Measurements from ENCODE around the gene SLIT3.

SLIT3 gene

GRCh38 chr5:169064093-169064492 lies 236.8 kb downstream of the SLIT3 start:
- no peak for DNase-seq

DNA sequence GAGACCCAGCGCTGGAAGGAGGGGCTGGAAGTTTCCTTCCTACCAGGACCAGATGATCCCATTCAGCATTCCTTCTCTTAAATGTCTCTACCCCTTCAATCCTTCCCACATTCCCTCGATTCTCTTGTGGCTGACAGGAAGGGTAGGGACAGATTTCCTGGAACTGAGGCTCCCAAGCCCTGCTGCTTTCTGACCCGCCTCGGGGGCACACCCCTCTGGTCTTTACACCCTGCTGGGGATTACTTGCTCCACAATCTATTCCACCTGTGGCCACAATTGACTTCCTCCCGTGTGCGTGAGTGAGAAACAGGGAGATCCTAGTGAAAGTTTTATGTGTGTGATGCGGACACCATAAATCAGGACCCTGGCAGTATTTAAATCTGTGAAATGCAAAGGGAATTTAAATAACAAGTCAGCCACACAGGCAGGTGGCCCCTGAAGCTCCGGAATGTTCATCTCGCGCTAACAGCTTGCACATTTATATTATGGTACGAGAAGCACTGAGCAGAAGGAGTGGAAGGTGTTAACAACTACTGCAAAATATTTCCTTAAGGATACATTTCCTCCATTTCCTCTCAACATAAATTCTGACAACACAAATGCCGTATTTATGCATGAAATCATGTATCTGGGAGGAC lies 237.5 kb downstream of the SLIT3 start:
- no peak for DNase-seq

GRCh38 chr5:169062690-169063089 lies 238.2 kb downstream of the SLIT3 start:
- DNase-seq = no peak

DNA sequence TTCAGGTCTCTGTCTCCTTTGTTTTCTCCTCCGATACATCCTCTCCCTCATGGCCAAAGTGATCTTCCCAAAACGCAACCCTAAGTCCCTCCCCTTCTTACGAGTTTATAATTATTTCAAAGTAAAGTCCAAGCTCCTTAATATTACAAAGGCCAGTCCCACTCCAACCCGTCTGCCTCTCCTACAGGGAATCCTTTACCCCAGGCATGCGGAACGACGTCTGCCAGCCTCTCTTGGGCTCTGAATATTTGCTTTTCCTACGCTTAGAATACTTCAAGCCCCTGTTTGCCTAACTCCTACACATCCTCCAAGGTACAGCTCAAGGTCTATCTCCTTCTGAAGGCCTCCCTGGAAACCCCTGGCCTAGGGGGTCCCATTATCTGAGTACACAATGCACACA lies 246.4 kb downstream of the SLIT3 start:
- no peak for DNase-seq

DNA sequence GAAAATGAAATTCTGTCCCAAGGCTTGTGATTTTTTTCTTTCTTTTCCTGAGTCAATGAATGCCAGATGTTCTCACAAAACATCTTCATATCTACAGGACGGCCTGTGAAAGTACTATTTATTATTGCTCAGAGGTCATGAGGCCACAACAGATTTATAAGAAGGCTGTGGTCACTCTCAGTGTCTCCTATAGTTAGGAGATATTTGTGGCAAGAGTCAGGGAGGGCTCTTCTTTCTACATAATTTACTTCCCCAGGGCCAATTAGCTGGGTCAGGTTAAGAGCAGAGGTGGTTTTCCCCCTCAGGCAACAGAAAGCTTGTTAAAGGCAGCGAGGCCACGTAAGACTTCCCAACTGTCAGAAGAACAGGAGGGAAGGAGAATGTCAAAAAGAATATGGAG lies 248.7 kb downstream of the SLIT3 start:
- no peak for DNase-seq

GRCh38 chr5:169051351-169051750 lies 249.6 kb downstream of the SLIT3 start:
- DNase-seq = no peak

DNA sequence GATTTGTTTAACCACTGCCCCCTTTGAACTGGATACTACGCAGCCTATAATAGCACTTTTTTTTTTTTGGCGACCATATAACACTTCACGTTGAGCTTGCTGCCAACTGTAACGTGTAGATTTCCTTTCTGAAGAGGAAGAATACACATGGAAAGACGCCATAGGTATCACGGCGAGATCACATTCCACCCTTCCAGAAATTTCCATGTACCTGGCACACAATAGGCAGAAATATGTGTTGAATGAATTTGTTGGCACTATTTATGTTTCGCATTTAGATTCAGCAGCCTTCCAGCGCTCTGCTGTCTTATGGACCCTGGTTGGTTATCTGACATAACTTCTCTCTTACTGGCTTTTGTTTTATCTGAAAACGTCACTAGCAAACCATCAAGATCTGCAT lies 250.3 kb downstream of the SLIT3 start:
- no peak for DNase-seq

GRCh38 chr5:169050146-169050571 lies 250.8 kb downstream of the SLIT3 start:
- no peak for DNase-seq

DNA sequence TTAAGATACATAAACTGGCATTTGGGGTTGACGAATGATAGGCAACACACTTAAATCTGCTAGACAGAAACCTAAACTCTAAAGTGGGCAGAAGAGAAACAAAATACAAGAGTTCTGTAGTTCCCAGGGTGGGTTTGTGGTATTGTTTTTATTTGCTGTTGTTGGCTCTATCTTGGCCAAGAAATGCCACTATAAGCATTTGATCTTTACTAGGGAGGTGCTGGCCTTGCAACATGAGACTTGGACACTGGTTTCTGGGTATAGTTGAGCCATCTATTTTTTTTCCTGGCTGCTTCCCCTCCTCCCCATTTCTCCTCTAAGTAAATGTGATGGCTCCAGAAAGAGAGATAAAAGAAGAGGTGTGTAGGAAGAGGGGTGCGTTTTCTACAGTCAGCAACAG lies 251.2 kb downstream of the SLIT3 start:
- DNase-seq = no peak

DNA sequence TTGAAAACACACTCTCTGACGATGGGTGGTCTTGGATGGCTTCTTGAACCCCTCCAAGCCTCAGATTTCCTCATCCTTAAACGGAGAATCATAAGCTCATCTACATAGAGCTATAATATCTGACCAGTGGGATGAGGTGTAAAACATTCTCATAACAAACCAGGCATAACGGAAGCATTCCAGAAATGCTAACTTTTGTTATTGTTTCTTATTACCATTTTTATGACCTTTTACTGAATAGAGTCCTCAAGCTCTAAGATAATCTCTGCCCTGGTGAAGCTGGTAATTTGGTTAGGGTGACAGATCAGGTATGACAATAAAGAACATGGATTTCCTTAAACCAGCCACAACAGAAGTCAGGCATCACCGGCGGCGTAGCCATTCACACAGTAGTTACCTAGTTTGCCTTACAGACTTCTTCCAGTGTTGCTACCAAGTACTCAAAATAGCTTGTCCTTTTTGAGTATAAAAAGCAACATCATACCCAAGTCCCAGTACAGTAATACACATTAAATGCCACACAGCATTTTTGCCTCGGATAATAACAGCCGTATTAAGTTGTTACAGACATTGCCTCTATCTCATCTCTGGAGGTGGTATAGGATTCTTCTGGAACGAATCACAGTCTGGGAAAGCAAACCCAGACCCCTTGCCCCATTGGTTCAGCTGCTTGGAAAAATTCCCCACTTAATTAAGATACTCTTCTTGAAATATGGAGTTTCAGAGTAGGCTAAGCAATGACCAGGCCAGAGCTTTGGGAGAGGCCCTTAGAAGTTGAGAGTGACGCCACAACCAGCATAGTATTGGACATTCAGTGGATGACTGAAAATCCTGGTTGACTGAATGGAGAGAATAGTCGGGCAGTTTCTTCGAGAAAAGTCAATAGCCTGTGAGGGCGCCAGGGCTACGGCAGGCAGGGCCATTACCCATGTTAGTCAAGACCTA lies 252.5 kb downstream of the SLIT3 start:
- no peak for DNase-seq

DNA sequence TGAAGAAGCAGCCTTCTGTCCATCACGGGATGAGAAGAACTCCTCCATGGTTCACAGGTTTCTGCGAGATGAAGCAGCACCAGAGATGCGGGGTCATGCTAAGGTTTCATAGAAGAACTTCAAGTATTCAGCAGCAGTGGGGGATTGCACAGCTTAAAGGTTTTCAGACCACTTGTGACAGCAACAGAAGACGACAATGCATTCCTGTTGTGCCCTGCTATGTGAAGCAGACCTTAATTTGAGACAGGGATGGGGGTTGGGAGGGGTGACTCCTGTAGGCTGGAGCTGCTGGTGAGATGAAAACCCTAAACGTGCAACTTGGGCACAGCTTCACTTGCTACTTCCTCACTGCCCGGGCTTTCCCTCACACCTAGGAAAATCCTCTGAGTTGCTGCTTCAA lies 256.0 kb downstream of the SLIT3 start:
- no peak for DNase-seq

DNA sequence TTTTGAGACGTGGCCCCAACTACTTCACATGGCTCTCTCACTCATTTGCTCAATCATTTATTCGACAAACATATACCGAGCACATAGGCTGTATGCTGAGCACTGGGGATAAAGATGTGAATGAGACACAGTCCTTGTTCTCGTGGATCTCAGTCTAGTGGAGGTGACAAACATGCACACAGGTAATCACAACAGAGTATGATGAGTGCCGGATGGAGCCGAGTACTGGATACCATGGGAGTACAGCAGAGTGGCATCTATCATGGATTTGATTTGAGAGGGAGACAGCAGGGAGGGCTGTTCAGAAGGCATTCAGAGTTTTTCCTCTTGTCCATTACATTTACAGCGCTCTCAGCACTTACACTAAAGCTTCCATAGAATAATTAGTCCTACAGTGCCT lies 259.8 kb downstream of the SLIT3 start:
- no peak for DNase-seq

DNA sequence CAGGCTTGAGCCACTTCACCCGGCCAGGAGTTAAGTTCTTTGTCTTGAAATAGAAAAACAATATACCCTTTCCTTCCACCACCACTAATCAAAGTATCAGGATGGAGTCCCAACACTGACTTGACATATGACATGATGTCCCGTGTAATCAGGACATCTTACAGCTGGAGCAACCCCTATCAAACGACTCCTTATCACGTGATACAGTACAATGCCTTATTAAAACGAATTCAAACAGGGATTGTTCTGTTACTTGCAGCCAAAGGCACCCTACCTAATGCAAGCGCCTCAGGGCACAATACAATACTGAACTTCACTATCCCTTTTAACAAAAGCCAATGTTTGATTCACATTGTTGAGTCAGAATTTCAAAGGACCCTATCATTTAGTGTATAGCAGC lies 261.3 kb downstream of the SLIT3 start:
- DNase-seq = no peak

DNA sequence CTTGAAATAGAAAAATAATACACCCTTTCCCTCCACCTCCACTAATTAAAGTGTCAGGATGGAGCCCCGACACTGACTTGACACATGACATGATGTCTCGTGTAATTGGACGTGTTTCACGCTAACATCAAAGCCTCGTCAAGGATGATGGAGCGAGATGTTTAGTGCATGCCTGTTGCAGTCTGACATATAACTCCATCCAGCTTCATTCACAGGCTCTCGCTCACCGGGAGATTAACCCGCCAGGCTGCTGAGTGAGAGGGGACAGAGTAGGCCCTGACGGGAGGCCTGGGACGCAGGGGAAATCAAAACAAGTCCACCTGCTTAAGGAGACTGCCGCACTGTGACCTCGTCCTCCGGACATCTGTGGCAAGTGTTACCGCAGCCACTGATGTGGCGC lies 263.5 kb downstream of the SLIT3 start:
- DNase-seq = no peak

DNA sequence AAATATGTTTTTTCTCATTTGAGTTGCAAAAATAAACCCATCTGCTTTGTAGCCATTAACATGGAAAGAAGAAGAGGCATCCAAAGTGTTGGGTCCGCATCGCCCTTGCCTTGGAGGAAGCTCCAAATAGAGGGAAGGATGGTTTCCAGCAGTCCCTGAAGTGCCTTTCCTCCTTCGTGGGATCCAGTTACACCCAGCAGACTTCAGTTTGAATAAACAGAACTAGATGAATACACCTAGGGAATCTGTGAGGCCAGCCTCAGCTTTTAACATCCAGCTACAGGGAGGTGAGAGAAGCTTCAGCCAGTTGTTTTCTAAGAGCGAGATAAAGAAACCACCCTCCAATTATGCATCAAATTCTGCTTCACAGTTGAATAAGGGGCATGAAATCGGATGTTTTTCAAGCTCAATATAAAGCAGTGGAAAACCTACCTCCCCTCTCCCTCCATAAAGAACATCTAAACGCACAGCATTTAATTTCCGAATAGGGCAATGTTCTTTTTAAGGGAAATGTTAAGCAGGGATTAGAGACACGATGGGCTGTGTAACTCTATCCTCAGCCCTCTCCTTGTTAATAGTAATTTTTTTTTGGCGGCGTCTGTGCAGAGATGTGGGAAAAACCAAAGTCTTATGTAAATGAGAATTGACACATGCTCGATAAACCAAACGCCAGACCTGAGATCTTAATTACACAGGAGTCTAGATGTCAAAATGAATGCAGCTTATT lies 264.7 kb downstream of the SLIT3 start:
- DNase-seq = no peak

DNA sequence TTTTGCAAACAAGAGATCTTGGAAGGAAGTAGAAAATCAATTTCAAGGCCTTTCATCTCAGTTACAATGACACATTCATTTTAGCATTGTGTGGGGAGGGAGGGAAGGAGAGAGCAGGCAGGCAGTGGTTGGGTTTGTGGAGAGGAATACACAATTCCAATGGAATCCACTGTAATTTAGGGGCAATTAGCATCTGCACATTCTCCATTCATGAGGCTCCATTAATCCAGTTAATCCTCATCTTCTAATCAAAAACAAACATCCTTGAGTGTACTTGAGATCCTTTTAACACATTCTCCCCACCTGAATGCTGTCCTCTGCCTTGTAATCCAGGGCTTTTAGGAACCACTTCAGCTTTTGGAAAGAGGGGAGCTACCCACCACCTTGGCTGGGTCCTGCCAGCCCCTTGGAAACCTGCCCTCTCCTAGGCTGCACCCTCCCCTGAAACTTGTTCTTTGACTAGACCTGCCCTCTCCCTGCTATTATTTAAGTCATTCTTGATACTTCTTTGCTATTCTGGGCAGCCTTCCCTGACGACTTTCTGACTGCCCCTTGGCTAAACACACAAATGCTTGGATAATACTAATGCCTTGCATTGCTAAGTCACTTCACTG lies 271.2 kb downstream of the SLIT3 start:
- DNase-seq = no peak

GRCh38 chr5:169029037-169029436 lies 271.9 kb downstream of the SLIT3 start:
- DNase-seq = no peak

DNA sequence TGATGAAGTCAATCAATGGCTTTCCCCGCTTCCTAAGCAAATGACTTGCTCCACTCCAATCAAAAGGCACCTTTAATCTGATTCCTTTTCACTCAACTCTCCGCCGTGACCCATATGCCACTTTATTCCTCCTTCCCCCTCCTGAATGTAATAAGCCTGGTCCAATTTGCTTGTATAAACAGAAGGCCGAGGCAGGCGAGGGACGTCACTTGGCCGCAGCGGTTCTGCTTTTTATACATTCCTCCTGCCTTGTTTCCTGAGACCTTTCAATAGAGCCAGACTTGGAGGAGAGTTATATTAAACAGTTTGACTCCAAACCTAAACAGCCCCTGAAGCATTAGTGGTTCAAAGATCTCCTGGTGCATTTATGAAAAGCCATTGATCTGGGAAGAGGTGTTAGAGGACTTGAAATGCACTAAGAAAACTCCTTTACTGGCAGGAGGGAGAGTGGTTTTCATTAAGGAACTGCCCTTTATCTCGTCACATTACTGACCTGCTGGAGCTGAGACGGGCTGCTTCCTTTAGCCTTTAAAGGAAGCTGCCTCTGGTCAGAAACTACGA lies 273.4 kb downstream of the SLIT3 start:
- no peak for DNase-seq

GRCh38 chr5:169025491-169025890 lies 275.4 kb downstream of the SLIT3 start:
- DNase-seq = no peak

DNA sequence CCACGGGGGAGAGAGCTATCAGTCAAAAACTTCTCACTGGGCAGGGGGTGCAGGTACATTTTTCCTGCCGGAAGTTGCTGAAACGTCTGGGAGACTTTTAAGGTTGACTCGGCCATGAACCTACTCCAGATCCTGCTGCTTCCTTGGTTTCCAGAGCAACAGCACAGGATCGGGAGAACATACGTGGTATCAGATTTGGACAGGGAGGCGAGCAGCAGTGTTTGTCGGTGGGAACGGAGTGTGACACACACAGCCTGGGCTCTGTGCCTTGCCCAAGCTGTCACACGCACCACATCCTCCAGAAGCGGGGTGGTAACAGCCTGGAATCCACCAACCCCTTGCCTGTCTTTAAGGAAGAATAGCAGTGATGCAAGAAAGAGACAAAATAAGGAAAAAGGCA lies 276.5 kb downstream of the SLIT3 start:
- DNase-seq = no peak

GRCh38 chr5:169022718-169023117 lies 278.2 kb downstream of the SLIT3 start:
- no peak for DNase-seq

DNA sequence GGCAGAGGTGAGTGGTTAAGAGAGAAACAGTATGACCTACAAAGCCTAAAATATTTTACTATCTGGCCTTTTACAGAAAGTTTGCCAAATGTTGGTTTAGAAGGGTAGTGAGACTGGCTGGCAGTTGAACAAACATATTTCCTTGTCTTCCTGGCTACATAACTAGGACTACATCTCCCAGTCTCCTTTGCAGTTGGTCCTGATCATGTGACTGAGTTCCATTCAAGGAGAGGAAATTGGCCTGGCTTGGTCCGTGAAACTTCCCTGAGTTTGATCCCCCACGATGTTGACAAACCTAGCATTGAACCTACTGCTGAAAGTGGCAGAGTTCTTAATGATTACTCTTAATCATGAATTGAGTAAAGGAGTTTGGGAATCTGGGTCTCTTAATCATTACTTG lies 280.8 kb downstream of the SLIT3 start:
- DNase-seq = no peak

GRCh38 chr5:169018925-169019324 lies 282.0 kb downstream of the SLIT3 start:
- DNase-seq = no peak

Data from activated CD8-positive, alpha-beta memory T cell treated with anti-CD3 and anti-CD28 coated beads for 24 hours (primary cell).